HEK293T (cell line): ENCODE measurements around the gene SLC38A1.

Experiments
- CTCF ChIA-PET: fragments of 350-600 bp; formaldehyde crosslinking; extraction: SDS; loops from one replicate; lab custom pipeline; 2021; ENCODE audit warnings: antibody characterized with exemption, inconsistent platforms; lab: Yijun Ruan, JAX
- POLR2A ChIA-PET: fragments of 350-600 bp; formaldehyde crosslinking; extraction: SDS; loops from one replicate; lab custom pipeline; 2020; ENCODE audit warnings: antibody characterized with exemption, inconsistent platforms; lab: Yijun Ruan, JAX
- DNase-seq: peaks from one replicate; pipeline ENCODE4 v3.0.0; 2012; ENCODE audit warnings: mixed read lengths; ENCODE audit errors: extremely low spot score
- ARNT ChIP-seq: fragments of 450-650 bp; IDR thresholded peaks from 2 replicates; pipeline ENCODE4 v1.6.1; 2017; ENCODE audit warnings: mild to moderate bottlenecking
- BHLHE40 ChIP-seq: fragments of 450-650 bp; IDR thresholded peaks from 2 replicates; pipeline ENCODE4 v1.6.1; 2016; ENCODE audit warnings: mild to moderate bottlenecking, moderate library complexity, borderline replicate concordance
- CTBP1 ChIP-seq: fragments of 450-650 bp; IDR thresholded peaks from 2 replicates; pipeline ENCODE4 v1.6.1; 2016; ENCODE audit warnings: borderline replicate concordance
- ELF4 ChIP-seq: fragments of 450-650 bp; IDR thresholded peaks from 2 replicates; pipeline ENCODE4 v1.6.1; 2017; ENCODE audit warnings: antibody characterized with exemption
- FOXA1 ChIP-seq: fragments of 450-650 bp; IDR thresholded peaks from 2 replicates; pipeline ENCODE4 v1.6.1; 2016; ENCODE audit warnings: mild to moderate bottlenecking
- FOXK2 ChIP-seq: fragments of 450-650 bp; IDR thresholded peaks from 2 replicates; pipeline ENCODE4 v1.6.1; 2016; ENCODE audit warnings: mild to moderate bottlenecking
- FOXM1 ChIP-seq: fragments of 450-650 bp; IDR thresholded peaks from 2 replicates; pipeline ENCODE4 v1.6.1; 2017; ENCODE audit warnings: mild to moderate bottlenecking, borderline replicate concordance
- HDGF ChIP-seq: fragments of 450-650 bp; IDR thresholded peaks from 2 replicates; pipeline ENCODE4 v1.6.1; 2017; ENCODE audit warnings: antibody characterized with exemption, borderline replicate concordance
- L3MBTL2 ChIP-seq: fragments of 450-650 bp; conservative IDR thresholded peaks from 2 replicates; pipeline ENCODE4 v1.6.1; 2016; ENCODE audit warnings: mild to moderate bottlenecking
- LEF1 ChIP-seq: fragments of 450-650 bp; IDR thresholded peaks from 2 replicates; pipeline ENCODE4 v1.6.1; 2017; ENCODE audit warnings: mild to moderate bottlenecking, borderline replicate concordance
- NFRKB ChIP-seq: fragments of 450-650 bp; IDR thresholded peaks from 2 replicates; pipeline ENCODE4 v1.6.1; 2016; ENCODE audit warnings: mild to moderate bottlenecking, moderate library complexity
- PKNOX1 ChIP-seq: fragments of 450-650 bp; IDR thresholded peaks from 2 replicates; pipeline ENCODE4 v1.6.1; 2016
- SP1 ChIP-seq: fragments of 450-650 bp; IDR thresholded peaks from 2 replicates; pipeline ENCODE4 v1.6.1; 2017
- SUZ12 ChIP-seq: fragments of 450-650 bp; IDR thresholded peaks from 2 replicates; pipeline ENCODE4 v1.6.1; 2016; ENCODE audit warnings: mild to moderate bottlenecking
- TARDBP ChIP-seq: fragments of 450-650 bp; IDR thresholded peaks from 2 replicates; pipeline ENCODE4 v1.6.1; 2016
- ZNF384 ChIP-seq: fragments of 450-650 bp; IDR thresholded peaks from 2 replicates; pipeline ENCODE4 v1.6.1; 2016

Gene SLC38A1

GRCh38 chr12:46135750-46136149 lies 133.1 kb downstream of the SLC38A1 start:
- ChIA-PET CTCF (interaction anchor here (2.4 kb wide), 1 partner anchor 11 kb away, joined by 12 read pairs; no protein-coding TSS in a partner anchor), POLR2A (no interaction called here)
- TF ChIP-seq SP1, result no peak
- no peak for DNase-seq

- ChIA-PET CTCF (interaction anchor here (2.4 kb wide), 1 partner anchor 10 kb away, joined by 12 read pairs; no protein-coding TSS in a partner anchor), POLR2A (interaction anchor here (1.4 to 1.5 kb wide), 2 partner anchors 10 to 16 kb away, joined by 3 to 10 read pairs; no protein-coding TSS in a partner anchor)
- DNase-seq, result no peak
- no peak for TF ChIP-seq HDGF
Observed at GRCh38 chr12:46134852-46135251, 134.0 kb downstream of the SLC38A1 start.

GRCh38 chr12:46134205-46134811 lies 134.5 kb downstream of the SLC38A1 start:
- TF ChIP-seq LEF1 (peak; percentile 78; the same call in 1 of the 2 replicates), ZNF384 (0 out of 2 replicates have a peak, but pooled peaks have one; percentile 24), TARDBP (no peak), ELF4 (no peak), FOXM1 (no peak), SP1 (no peak), FOXA1 (peak; percentile 36; the same call in 1 of the 2 replicates), L3MBTL2 (no peak), BHLHE40 (no peak), FOXK2 (peak; percentile 35; the same call in 1 of the 2 replicates), PKNOX1 (peak; percentile 95), CTBP1 (peak; percentile 89)
- DNase-seq, result peak; percentile 45
- POLR2A ChIA-PET, result interaction anchor here (1.4 to 1.5 kb wide), 2 partner anchors 10 to 17 kb away, joined by 3 to 10 read pairs; no protein-coding TSS in a partner anchor
- CTCF ChIA-PET, result interaction anchor here (2.4 kb wide), 1 partner anchor 9 kb away, joined by 12 read pairs; no protein-coding TSS in a partner anchor

GRCh38 chr12:46133751-46134150 lies 135.1 kb downstream of the SLC38A1 start:
- DNase-seq, result no peak
- TF ChIP-seq HDGF, result no peak
- TF ChIP-seq FOXK2, result no peak
- no peak for TF ChIP-seq SP1
- TF ChIP-seq CTBP1, result no peak
- TF ChIP-seq FOXM1, result no peak
- TF ChIP-seq ARNT, result no peak
- TF ChIP-seq FOXA1, result no peak
- no peak for TF ChIP-seq PKNOX1
- no peak for TF ChIP-seq ELF4
- TF ChIP-seq ZNF384, result no peak
- TF ChIP-seq NFRKB, result no peak
- no peak for TF ChIP-seq SUZ12
- ChIA-PET POLR2A (interaction anchor here (1.4 to 1.5 kb wide), 2 partner anchors 9 to 17 kb away, joined by 3 to 10 read pairs; no protein-coding TSS in a partner anchor), CTCF (interaction anchor here (2.4 kb wide), 1 partner anchor 9 kb away, joined by 12 read pairs; no protein-coding TSS in a partner anchor)
